Stimulated activated CD8-positive, alpha-beta memory T cell treated with anti-CD3 and anti-CD28 coated beads, Interleukin-7, amount 100 ng/mL, for 1 hour (primary cell): ENCODE results near the gene CHD3.
A peak's percentile ranks its signal among the peaks of the same experiment; 100 is the strongest.

Experiments used
- DNase-seq, 2 donors: peaks; one replicate each; pipeline ENCODE4 v3.0.0-alpha.2; 2020; ENCODE audit warnings: low read depth in 2 of 2

Gene CHD3

GRCh38 chr17:7894226-7894625 lies 5.6 kb downstream of the CHD3 start:
- no peak for DNase-seq

GRCh38 chr17:7894866-7895265 lies 6.3 kb downstream of the CHD3 start:
- DNase-seq = no peak

GRCh38 chr17:7897090-7897489 lies 8.5 kb downstream of the CHD3 start:
- no peak for DNase-seq

- DNase-seq = no peak
Measured at GRCh38 chr17:7897773-7898172, 9.2 kb downstream of the CHD3 start.

GRCh38 chr17:7903154-7904103 lies 14.8 kb downstream of the CHD3 start:
- DNase-seq = no peak

- no peak for DNase-seq
Measured at GRCh38 chr17:7909089-7909488, 20.5 kb downstream of the CHD3 start.

- no peak for DNase-seq
Measured at GRCh38 chr17:7910281-7910680, 21.7 kb downstream of the CHD3 start.

GRCh38 chr17:7910711-7911110 lies 22.1 kb downstream of the CHD3 start:
- no peak for DNase-seq

- no peak for DNase-seq
Measured at GRCh38 chr17:7911116-7911515, 22.5 kb downstream of the CHD3 start.

- no peak for DNase-seq
Measured at GRCh38 chr17:7912927-7913524, 24.4 kb downstream of the CHD3 start.

- DNase-seq = no peak
Measured at GRCh38 chr17:7915179-7915610, 26.6 kb downstream of the CHD3 start.

GRCh38 chr17:7915611-7916384 lies 27.2 kb downstream of the CHD3 start, which contains the start of gene RNF227:
RNF227 (minus strand) TSS chr17:7916289; CDS start chr17:7916195, 94 bp downstream.
- DNase-seq = peak; percentile 57 to 61

- DNase-seq = no peak
Measured at GRCh38 chr17:7916385-7916682, 27.7 kb downstream of the CHD3 start.

GRCh38 chr17:7916808-7917207 lies 28.2 kb downstream of the CHD3 start:
- no peak for DNase-seq

- no peak for DNase-seq
Measured at GRCh38 chr17:7922269-7922844, 33.8 kb downstream of the CHD3 start.

- DNase-seq = peak; percentile 57 to 68
Measured at GRCh38 chr17:7922845-7923628, 34.4 kb downstream of the CHD3 start.

GRCh38 chr17:7927596-7927995 lies 39.0 kb downstream of the CHD3 start:
- no peak for DNase-seq

- no peak for DNase-seq
Measured at GRCh38 chr17:7929158-7930023, 40.8 kb downstream of the CHD3 start, which contains the start of gene KCNAB3. KCNAB3 (minus strand) TSS chr17:7929856; CDS start chr17:7929435, 421 bp downstream.

- DNase-seq = no peak
Measured at GRCh38 chr17:7930841-7931631, 42.4 kb downstream of the CHD3 start.
